Neuron (in vitro differentiated cells): Measurements from ENCODE around the gene SEMA7A.

ENCODE experiments used
- H2AFZ ChIP-seq: one replicate; pipeline ENCODE4 v1.6.1; 2013; ENCODE audit warnings: low read depth, mild to moderate bottlenecking, inconsistent platforms, low read length, moderate library complexity
- H3K27me3 ChIP-seq: one replicate; pipeline ENCODE4 v1.6.1; 2013; ENCODE audit warnings: low read length; ENCODE audit not compliant: insufficient read depth
- H3K36me3 ChIP-seq: one replicate; pipeline ENCODE4 v1.6.1; 2013; ENCODE audit warnings: low read length; ENCODE audit not compliant: insufficient read depth
- H3K4me1 ChIP-seq: one replicate; pipeline ENCODE4 v1.6.1; 2013; ENCODE audit warnings: low read length; ENCODE audit not compliant: insufficient read depth
- H3K4me3 ChIP-seq: 2 replicates; pipeline ENCODE4 v1.5.1; 2013; ENCODE audit warnings: mild to moderate bottlenecking, low read length, moderate library complexity
- H3K9me3 ChIP-seq: one replicate; pipeline ENCODE4 v1.6.1; 2013; ENCODE audit warnings: low read length

The SEMA7A gene

GRCh38 chr15:74402873-74403587 is 30.7 kb downstream of the SEMA7A start:
- Histone ChIP-seq H3K4me1 (peaks cover 13% of the 10 kb centered on the region), H3K9me3 (no peaks in the 10 kb centered on the region), H3K36me3 (no peaks in the 10 kb centered on the region), H2AFZ (no peak overlapping the region), H3K4me3 (no peak overlapping the region), H3K27me3 (peaks cover 6% of the 10 kb centered on the region)

GRCh38 chr15:74402337-74402841 is 31.4 kb downstream of the SEMA7A start:
- H3K36me3 ChIP-seq: no peaks in the 10 kb centered on the region
- no peaks in the 10 kb centered on the region for H3K9me3 ChIP-seq
- peaks cover 6% of the 10 kb centered on the region for H3K27me3 ChIP-seq
- no peak overlapping the region for H2AFZ ChIP-seq
- H3K4me1 ChIP-seq: peaks cover 10% of the 10 kb centered on the region
- no peak overlapping the region for H3K4me3 ChIP-seq

GRCh38 chr15:74400915-74401757 is 32.6 kb downstream of the SEMA7A start:
- H3K4me1 ChIP-seq: no peaks in the 10 kb centered on the region
- H2AFZ ChIP-seq: no peak overlapping the region
- peaks cover 9% of the 10 kb centered on the region for H3K27me3 ChIP-seq
- no peak overlapping the region for H3K4me3 ChIP-seq
- H3K9me3 ChIP-seq: no peaks in the 10 kb centered on the region
- H3K36me3 ChIP-seq: no peaks in the 10 kb centered on the region

- Histone ChIP-seq H3K4me1 (no peaks in the 10 kb centered on the region), H3K4me3 (no peak overlapping the region), H3K36me3 (no peaks in the 10 kb centered on the region), H3K9me3 (no peaks in the 10 kb centered on the region), H2AFZ (no peak overlapping the region), H3K27me3 (peaks cover 16% of the 10 kb centered on the region)
These were observed 33.4 kb downstream of the SEMA7A start for GRCh38 chr15:74400313-74400860.

GRCh38 chr15:74399511-74400312 is 34.0 kb downstream of the SEMA7A start:
- Histone ChIP-seq H3K4me1 (no peaks in the 10 kb centered on the region), H3K27me3 (peaks cover 19% of the 10 kb centered on the region)

GRCh38 chr15:74399100-74399499 is 34.7 kb downstream of the SEMA7A start:
- no peak overlapping the region for H2AFZ ChIP-seq
- H3K4me3 ChIP-seq: no peak overlapping the region
- no peaks in the 10 kb centered on the region for H3K4me1 ChIP-seq
- no peaks in the 10 kb centered on the region for H3K9me3 ChIP-seq
- H3K36me3 ChIP-seq: no peaks in the 10 kb centered on the region
- peaks cover 23% of the 10 kb centered on the region for H3K27me3 ChIP-seq

More at GRCh38 chr15:74399511-74400312, 34.0 kb downstream of the SEMA7A start:
- Histone ChIP-seq H3K9me3 (no peaks in the 10 kb centered on the region), H3K4me3 (no peak overlapping the region), H2AFZ (no peak overlapping the region), H3K36me3 (no peaks in the 10 kb centered on the region)

- no peak overlapping the region for H3K4me3 ChIP-seq
- H2AFZ ChIP-seq: no peak overlapping the region
- H3K27me3 ChIP-seq: peaks cover 32% of the 10 kb centered on the region
- H3K4me1 ChIP-seq: no peaks in the 10 kb centered on the region
- no peaks in the 10 kb centered on the region for H3K9me3 ChIP-seq
- H3K36me3 ChIP-seq: no peaks in the 10 kb centered on the region
These were observed 35.6 kb downstream of the SEMA7A start for GRCh38 chr15:74398183-74398582.

GRCh38 chr15:74397239-74398068 is 36.3 kb downstream of the SEMA7A start:
- Histone ChIP-seq H3K27me3 (peaks cover 35% of the 10 kb centered on the region), H3K9me3 (no peaks in the 10 kb centered on the region), H2AFZ (no peak overlapping the region), H3K36me3 (no peaks in the 10 kb centered on the region), H3K4me3 (no peak overlapping the region), H3K4me1 (no peaks in the 10 kb centered on the region)

- peaks cover 34% of the 10 kb centered on the region for H3K27me3 ChIP-seq
- no peak overlapping the region for H3K4me3 ChIP-seq
These were observed 37.1 kb downstream of the SEMA7A start for GRCh38 chr15:74396445-74397238.

GRCh38 chr15:74396146-74396438 is 37.7 kb downstream of the SEMA7A start:
- Histone ChIP-seq H3K36me3 (no peaks in the 10 kb centered on the region), H3K4me1 (no peaks in the 10 kb centered on the region), H3K27me3 (peaks cover 37% of the 10 kb centered on the region), H3K4me3 (no peak overlapping the region), H3K9me3 (no peaks in the 10 kb centered on the region), H2AFZ (no peak overlapping the region)

More at GRCh38 chr15:74396445-74397238, 37.1 kb downstream of the SEMA7A start:
- Histone ChIP-seq H3K36me3 (no peaks in the 10 kb centered on the region), H2AFZ (no peak overlapping the region), H3K9me3 (no peaks in the 10 kb centered on the region), H3K4me1 (no peaks in the 10 kb centered on the region)

GRCh38 chr15:74395319-74396145 is 38.2 kb downstream of the SEMA7A start:
- Histone ChIP-seq H3K9me3 (no peaks in the 10 kb centered on the region), H3K4me3 (no peak overlapping the region), H2AFZ (no peak overlapping the region), H3K27me3 (peaks cover 39% of the 10 kb centered on the region), H3K4me1 (no peaks in the 10 kb centered on the region), H3K36me3 (no peaks in the 10 kb centered on the region)
